ENCODE results near the gene COL9A2.
"Not testable (repeated sequence)": the region's sequence is repeated elsewhere in the genome, so short reads cannot be mapped to it uniquely, and the experiment has no call there.

Gene COL9A2

DNA sequence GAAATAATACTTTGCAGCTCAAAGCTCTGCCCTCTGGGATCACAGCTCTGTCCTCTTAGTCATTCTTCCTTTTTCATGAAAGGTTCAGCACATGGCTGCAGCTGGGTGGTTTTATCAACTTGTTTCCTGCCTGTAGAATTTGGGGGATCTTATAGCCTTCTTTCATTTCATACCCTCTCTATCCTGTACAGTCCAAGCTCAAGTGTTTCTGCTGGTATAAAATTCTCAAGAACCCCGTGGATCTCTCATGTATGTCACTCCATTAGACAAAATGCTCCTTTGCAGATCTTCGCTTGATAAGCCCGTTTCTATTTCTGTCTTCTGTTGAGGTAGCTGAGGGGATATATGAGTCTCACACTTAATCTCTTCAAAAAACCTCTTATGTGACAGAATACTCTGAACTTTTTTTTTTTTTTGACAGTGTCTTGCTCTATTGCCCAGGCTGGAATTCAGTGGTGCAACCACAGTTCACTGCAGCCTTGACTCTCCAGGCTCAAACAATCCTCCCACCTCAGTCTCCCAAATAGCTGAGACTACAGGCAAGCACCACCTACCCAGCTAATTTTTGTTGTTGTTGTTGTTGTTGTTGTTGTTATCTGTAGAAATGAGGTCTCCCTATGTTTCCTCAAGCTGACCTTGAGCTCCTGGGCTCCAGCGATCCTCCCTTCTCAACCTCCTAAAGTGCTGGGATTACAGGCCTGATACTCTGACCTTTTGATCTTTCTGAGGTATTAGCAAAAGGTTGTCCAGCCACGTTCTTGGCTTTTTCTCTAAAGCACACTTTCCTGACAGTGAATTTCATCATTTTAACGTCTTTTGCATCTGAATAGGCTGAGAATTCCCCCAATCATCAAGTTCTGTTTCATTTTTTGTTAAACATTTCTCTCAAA lies 24.6 kb upstream of the COL9A2 start:
- H3K4me3 ChIP-seq (replicated peaks in 1 of 2; ENCODE audit: low read depth in 2 of 2, low read length in 2 of 2): no peak overlapping the region
- TF ChIP-seq, protein P1, sequence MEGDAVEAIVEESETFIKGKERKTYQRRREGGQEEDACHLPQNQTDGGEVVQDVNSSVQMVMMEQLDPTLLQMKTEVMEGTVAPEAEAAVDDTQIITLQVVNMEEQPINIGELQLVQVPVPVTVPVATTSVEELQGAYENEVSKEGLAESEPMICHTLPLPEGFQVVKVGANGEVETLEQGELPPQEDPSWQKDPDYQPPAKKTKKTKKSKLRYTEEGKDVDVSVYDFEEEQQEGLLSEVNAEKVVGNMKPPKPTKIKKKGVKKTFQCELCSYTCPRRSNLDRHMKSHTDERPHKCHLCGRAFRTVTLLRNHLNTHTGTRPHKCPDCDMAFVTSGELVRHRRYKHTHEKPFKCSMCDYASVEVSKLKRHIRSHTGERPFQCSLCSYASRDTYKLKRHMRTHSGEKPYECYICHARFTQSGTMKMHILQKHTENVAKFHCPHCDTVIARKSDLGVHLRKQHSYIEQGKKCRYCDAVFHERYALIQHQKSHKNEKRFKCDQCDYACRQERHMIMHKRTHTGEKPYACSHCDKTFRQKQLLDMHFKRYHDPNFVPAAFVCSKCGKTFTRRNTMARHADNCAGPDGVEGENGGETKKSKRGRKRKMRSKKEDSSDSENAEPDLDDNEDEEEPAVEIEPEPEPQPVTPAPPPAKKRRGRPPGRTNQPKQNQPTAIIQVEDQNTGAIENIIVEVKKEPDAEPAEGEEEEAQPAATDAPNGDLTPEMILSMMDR (IDR thresholded peaks at IDR 0.05; ENCODE audit: low read depth, low read length): no peak
- no peak for DNase-seq (ENCODE audit: low read depth in 2 of 2)

DNA sequence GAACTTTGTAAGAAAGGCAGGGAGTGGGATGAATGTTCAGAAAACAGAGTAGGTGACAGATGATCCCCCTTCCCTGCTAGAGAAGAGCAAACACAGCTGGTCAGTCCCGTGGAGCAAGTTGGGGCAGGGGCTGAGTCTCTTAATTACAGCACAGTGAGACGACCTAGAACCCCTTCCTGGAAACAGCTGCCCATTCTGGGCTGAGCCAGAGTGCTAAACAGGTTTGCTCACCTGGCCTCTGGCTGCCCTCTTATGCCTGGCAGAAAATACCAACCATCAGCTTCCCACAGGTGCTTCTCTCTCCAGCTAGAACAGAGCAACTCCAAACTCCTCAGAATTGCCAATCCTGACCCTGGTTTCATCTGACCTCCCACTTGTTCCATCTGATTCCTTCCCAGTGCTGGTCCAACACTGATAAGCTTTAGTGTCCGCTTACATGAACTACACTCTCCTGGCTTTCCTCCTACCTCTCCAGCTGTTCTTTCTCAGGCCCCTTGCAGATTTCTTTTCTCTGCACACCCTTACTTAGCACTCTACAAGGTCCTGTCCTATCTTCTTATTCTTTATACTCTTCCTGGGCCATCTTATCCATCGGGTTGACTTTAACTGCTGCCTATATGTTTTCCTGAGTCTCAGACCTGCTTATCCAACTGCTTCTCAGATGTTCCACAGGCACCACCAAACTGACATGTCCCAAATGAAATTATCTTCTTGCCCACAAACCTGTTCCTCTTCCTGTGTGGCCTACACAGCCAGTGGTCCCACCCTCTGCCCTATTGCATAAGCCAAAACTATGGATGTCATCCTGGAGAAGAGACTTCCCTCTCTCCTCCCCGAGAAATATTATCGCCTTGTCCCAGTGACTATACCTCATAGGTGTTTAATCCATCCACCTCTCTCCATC lies 22.6 kb upstream of the COL9A2 start:
- no peak for DNase-seq (ENCODE audit: low read depth in 2 of 2)
- no peak overlapping the region for H3K4me3 ChIP-seq (replicated peaks in 1 of 2; ENCODE audit: low read depth in 2 of 2, low read length in 2 of 2)
- TF ChIP-seq, protein P1 (IDR thresholded peaks at IDR 0.05; ENCODE audit: low read depth, low read length): no peak

DNA sequence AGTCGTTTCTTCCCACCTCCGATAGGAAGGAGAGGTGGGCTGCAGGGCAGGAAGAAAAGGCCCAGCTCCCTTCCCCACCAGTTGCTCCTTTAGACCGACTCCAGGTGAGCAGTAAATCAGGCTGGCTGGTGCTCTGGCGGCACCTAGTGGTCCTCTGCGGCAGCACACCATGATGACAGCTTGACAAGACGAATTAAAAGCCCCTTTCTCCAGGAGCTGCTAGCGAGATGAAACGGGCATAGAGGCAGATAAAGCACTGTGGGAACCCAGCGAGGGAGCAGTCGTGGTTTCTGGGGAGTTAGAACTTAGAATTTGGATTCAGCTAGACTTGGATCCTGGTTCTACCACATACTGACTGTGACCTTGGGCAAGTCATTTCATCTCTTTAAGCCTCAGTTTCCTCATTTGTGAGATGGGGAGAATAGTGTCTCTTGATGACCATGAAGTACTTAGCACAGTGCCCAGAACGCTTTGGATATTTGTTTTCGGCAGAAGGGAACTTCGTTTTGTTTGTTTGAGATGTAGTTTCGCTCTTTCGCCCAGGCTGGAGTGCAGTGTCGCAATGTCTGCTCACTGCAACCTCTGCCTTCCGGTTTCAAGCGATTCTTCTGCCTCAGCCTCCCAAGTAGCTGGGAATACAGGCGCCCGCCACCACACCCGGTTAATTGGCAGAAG lies 21.8 kb upstream of the COL9A2 start:
- TF ChIP-seq, protein P1 (IDR thresholded peaks at IDR 0.05; ENCODE audit: low read depth, low read length): peak; percentile 99
- H3K4me3 ChIP-seq (replicated peaks in 1 of 2; ENCODE audit: low read depth in 2 of 2, low read length in 2 of 2): no peak overlapping the region
- peak; percentile 85 to 86 for DNase-seq (ENCODE audit: low read depth in 2 of 2)

DNA sequence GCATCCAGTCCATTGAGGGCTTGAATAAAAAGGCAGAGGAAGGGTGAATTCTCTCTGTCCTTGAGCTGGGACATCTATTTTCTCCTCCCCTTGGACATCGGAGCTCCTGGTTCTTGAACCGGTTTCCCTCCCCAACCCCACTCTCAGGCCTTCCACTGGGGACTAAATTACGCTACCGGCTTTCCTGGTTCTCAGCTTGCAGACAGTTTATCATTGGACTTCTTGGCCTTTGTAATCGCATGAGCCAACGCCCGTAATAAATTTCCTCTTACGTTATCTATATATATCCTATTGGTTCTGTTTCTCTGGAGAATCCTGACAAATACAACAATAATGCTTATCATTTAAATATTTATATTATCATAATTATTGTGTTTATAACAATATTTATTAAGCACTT lies 20.4 kb upstream of the COL9A2 start:
- TF ChIP-seq, protein P1 (IDR thresholded peaks at IDR 0.05; ENCODE audit: low read depth, low read length): no peak
- no peak overlapping the region for H3K4me3 ChIP-seq (replicated peaks in 1 of 2; ENCODE audit: low read depth in 2 of 2, low read length in 2 of 2)
- no peak for DNase-seq (ENCODE audit: low read depth in 2 of 2)

DNA sequence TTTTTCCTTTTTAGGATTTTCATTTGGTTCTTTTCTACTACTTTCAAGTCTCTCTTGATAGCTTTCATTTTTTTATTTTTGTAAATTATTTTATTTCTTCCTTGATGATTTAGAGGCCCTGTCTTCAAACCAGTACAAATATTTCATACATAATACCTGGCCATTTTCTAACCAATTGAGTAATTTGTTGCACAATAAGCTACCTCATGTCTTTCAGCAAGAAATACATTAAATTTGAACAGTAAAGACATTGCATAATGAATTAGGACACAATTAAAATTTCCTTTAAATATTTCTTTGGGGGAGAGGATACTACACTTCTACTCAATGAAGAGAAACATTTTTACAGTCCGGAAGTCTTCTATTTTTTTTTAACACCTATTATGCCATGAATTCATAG lies 15.6 kb upstream of the COL9A2 start:
- H3K4me3 ChIP-seq (replicated peaks in 1 of 2; ENCODE audit: low read depth in 2 of 2, low read length in 2 of 2): no peak overlapping the region
- TF ChIP-seq, protein P1 (IDR thresholded peaks at IDR 0.05; ENCODE audit: low read depth, low read length): no peak
- no peak for DNase-seq (ENCODE audit: low read depth in 2 of 2)

DNA sequence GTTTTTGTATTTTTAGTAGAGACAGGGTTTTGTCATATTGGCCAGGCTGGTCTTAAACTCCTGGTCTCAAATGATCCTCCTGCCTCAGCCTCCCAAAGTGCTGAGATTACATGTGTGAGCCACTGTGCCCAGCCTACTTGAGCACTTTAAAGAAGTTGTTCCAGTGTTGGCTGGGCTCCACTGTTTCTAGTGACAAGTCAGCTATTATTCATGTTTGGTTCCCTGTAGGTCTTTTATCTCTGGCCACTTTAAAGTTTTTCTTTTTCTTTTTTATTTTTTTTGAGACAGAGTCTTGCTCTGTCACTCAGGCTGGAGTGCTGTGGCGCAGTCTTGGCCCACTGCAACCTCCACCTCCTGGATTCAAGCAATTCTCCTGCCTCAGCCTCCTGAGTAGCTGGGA lies 14.3 kb upstream of the COL9A2 start:
- DNase-seq (ENCODE audit: low read depth in 2 of 2): not testable (repeated sequence)

More for the DNA sequence above, 14.3 kb upstream of the COL9A2 start:
- H3K4me3 ChIP-seq (replicated peaks in 1 of 2; ENCODE audit: low read depth in 2 of 2, low read length in 2 of 2): not testable (repeated sequence)
